Breast epithelium (tissue), 3 donors: ENCODE results near the gene PRAMEF5.
"Not testable (repeated sequence)": the region's sequence is repeated elsewhere in the genome, so short reads cannot be mapped to it uniquely, and the experiment has no call there.

Experiments used
- POLR2A ChIP-seq: fragments of 450-650 bp; IDR thresholded peaks from one replicate; pipeline ENCODE4 v1.6.1; 2016; ENCODE audit warnings: antibody characterized with exemption, mild to moderate bottlenecking, moderate library complexity
- POLR2AphosphoS5 ChIP-seq, 3 donors: sonication (generic); formaldehyde crosslinking; IDR thresholded peaks; one replicate each; pipeline ENCODE4 v1.6.1; 2017; ENCODE audit warnings: antibody characterized with exemption in 3 of 3

DNA sequence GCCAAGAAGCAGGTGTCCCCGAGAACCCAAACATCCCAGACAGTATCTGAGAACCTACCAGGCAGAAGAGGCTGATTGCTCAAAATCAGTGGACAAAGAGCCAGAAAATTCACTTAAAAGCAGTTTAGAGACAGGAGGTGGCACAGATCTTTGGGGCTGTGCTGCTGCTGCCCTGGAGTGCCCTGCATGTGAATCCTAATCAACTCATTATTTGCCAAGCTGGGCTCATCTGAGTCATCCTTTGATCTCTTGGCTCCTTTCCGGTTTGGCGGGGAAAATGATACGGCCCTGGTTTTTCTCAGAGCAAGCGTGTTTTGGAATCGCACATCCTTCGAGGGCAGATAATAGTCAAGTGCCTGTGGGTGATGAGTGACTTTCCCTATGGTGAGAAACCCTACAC lies 37.4 kb upstream of the PRAMEF5 start:
- not testable (repeated sequence) for TF ChIP-seq POLR2AphosphoS5 (IDR thresholded peaks at IDR 0.05); POLR2A
